WERI-Rb-1 (cell line): ENCODE data around the gene KCNIP4.

Experiments
- DNase-seq: peaks from one replicate; pipeline ENCODE4 v3.0.0-alpha.2; 2020
- H3K27ac ChIP-seq: fragments of 250-450 bp; sonication (Bioruptor Pico); 2 replicates; pipeline ENCODE4 v1.5.1; 2020; ENCODE audit warnings: mild to moderate bottlenecking, moderate library complexity
- H3K27me3 ChIP-seq: fragments of 250-450 bp; sonication (Bioruptor Pico); 2 replicates; pipeline ENCODE4 v1.5.1; 2021; ENCODE audit warnings: mild to moderate bottlenecking, low read depth, moderate library complexity; ENCODE audit not compliant: insufficient read depth, severe bottlenecking
- H3K36me3 ChIP-seq: fragments of 250-450 bp; sonication (Bioruptor Pico); 2 replicates; pipeline ENCODE4 v1.5.1; 2020; ENCODE audit warnings: mild to moderate bottlenecking, moderate library complexity
- H3K4me3 ChIP-seq: 2 replicates; pipeline ENCODE4 v1.5.1; 2011; ENCODE audit warnings: low read depth, mild to moderate bottlenecking, control low read depth, low read length
- H3K9me3 ChIP-seq: fragments of 250-450 bp; sonication (Bioruptor Pico); 2 replicates; pipeline ENCODE4 v1.5.1; 2021; ENCODE audit warnings: mild to moderate bottlenecking, moderate library complexity; ENCODE audit not compliant: severe bottlenecking
- TF ChIP-seq, protein P1 (sequence below): IDR thresholded peaks from 2 replicates; pipeline ENCODE4 v1.5.1; 2011; ENCODE audit warnings: low read depth, mild to moderate bottlenecking, control low read depth, inconsistent platforms, low read length

Gene KCNIP4

DNA sequence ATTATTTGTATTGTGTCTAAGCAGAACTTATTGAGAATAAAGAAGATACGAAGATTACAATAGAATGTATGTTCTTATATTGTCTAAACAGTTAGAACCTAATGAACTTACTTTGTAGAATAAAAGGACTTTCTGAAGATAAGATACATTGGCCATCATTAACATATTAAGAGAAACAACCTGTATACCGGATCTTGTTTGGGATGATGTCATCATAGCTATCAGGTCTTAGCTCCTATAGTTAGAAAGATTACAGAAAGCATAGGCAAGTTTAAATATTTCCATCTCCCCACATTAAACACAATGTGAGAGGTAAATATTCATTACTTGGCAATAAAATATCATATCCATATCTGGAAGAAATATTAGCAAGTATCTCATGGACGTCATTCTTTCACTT is 966.0 kb downstream of the KCNIP4 start:
- Histone ChIP-seq H3K27me3 (no peaks in the 10 kb centered on the region), H3K4me3 (no peak overlapping the region), H3K9me3 (no peaks in the 10 kb centered on the region), H3K36me3 (no peaks in the 10 kb centered on the region), H3K27ac (no peak overlapping the region)
- TF ChIP-seq, protein P1, sequence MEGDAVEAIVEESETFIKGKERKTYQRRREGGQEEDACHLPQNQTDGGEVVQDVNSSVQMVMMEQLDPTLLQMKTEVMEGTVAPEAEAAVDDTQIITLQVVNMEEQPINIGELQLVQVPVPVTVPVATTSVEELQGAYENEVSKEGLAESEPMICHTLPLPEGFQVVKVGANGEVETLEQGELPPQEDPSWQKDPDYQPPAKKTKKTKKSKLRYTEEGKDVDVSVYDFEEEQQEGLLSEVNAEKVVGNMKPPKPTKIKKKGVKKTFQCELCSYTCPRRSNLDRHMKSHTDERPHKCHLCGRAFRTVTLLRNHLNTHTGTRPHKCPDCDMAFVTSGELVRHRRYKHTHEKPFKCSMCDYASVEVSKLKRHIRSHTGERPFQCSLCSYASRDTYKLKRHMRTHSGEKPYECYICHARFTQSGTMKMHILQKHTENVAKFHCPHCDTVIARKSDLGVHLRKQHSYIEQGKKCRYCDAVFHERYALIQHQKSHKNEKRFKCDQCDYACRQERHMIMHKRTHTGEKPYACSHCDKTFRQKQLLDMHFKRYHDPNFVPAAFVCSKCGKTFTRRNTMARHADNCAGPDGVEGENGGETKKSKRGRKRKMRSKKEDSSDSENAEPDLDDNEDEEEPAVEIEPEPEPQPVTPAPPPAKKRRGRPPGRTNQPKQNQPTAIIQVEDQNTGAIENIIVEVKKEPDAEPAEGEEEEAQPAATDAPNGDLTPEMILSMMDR, result no peak
- no peak for DNase-seq

DNA sequence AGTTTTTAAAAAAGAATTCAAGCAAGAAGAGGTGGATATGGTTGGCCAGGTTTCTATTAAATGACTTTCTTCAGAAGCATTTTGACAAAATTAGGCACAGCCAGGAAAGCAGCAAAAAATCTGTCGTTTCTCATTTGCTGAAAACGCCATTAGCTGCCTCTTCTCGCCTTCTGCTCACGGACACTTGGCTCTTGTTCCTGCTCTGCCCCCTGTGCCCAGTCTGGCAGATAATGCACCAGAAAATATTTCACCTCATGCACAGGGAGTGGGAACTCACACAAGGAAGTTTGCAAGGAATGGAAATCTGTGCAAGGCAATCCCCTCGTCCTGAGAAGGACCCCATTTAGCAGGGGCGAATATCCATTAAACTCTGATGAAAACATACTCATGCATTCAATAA is 988.3 kb downstream of the KCNIP4 start:
- no peak overlapping the region for H3K4me3 ChIP-seq

DNA sequence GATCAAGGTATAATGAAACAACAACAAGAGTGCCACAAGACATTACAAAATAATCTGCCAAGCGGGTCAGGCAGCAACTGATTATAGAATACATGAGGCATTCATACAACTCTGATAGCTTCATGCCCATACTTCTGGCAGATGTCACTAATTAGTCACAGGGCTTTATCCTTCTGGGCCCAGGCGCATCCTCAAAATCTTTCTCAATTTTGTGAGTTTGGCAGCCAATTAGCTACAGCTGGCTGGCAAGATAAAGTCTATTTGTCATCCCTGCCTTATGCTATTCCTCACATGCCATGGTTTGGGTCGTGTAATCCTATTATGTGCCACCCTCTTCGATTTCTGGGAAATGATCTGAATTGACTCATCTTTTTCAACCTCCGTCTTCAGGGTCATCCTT is 994.0 kb downstream of the KCNIP4 start:
- H3K27me3 ChIP-seq, result no peaks in the 10 kb centered on the region
- H3K9me3 ChIP-seq, result no peaks in the 10 kb centered on the region
- no peak overlapping the region for H3K4me3 ChIP-seq
- DNase-seq, result no peak
- TF ChIP-seq, protein P1, result no peak
- H3K36me3 ChIP-seq, result no peaks in the 10 kb centered on the region
- no peak overlapping the region for H3K27ac ChIP-seq

More for the DNA sequence above, 988.3 kb downstream of the KCNIP4 start:
- DNase-seq, result no peak
- H3K36me3 ChIP-seq, result no peaks in the 10 kb centered on the region
- no peaks in the 10 kb centered on the region for H3K9me3 ChIP-seq
- TF ChIP-seq, protein P1, result no peak
- no peaks in the 10 kb centered on the region for H3K27me3 ChIP-seq
- no peak overlapping the region for H3K27ac ChIP-seq

- no peak overlapping the region for H3K27ac ChIP-seq
- no peak for DNase-seq
- TF ChIP-seq, protein P1, result no peak
These were observed 1003.6 kb downstream of the KCNIP4 start for GRCh38 chr4:20944961-20945360.

DNA sequence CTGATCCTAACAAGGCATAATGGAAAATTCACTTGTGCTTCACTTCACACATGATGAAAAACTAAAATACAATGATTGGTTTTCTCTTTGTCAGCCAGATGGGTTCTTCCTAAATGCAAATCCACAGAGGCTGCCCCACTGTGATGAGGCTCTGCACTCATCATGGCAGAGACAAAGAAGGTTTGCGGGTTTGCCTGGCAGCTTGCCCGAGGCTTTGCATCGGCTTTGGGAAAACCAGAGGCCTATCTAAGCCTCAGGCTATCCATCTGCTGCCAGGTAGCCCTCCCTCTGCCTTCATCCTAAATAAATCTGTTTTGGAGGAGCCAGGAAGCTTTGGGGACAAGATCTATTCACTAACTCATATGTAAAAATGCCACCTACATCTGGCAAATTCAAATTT is 1004.1 kb downstream of the KCNIP4 start:
- H3K4me3 ChIP-seq, result no peak overlapping the region
- H3K27ac ChIP-seq, result no peak overlapping the region
- H3K36me3 ChIP-seq, result no peaks in the 10 kb centered on the region
- no peak for DNase-seq
- H3K9me3 ChIP-seq, result no peaks in the 10 kb centered on the region
- TF ChIP-seq, protein P1, result no peak
- no peaks in the 10 kb centered on the region for H3K27me3 ChIP-seq

More at GRCh38 chr4:20944961-20945360, 1003.6 kb downstream of the KCNIP4 start:
- H3K4me3 ChIP-seq, result no peak overlapping the region
- H3K36me3 ChIP-seq, result no peaks in the 10 kb centered on the region
- H3K9me3 ChIP-seq, result no peaks in the 10 kb centered on the region
- H3K27me3 ChIP-seq, result no peaks in the 10 kb centered on the region

- Histone ChIP-seq H3K27me3 (no peaks in the 10 kb centered on the region), H3K9me3 (no peaks in the 10 kb centered on the region), H3K36me3 (no peaks in the 10 kb centered on the region), H3K4me3 (no peak overlapping the region), H3K27ac (no peak overlapping the region)
- no peak for DNase-seq
- TF ChIP-seq, protein P1, result no peak
These were observed 1010.4 kb downstream of the KCNIP4 start for GRCh38 chr4:20938204-20938603.
